Subcutaneous abdominal adipose tissue (tissue), 5 donors: ENCODE results near the gene SCEL.

ENCODE experiments used
- H3K27ac ChIP-seq: one replicate; pipeline ENCODE4 v1.7.0; 2013; ENCODE audit warnings: low read depth, mild to moderate bottlenecking, inconsistent platforms, low read length, moderate library complexity
- H3K27me3 ChIP-seq, 5 donors: one replicate each; pipeline ENCODE4 v1.7.0; 2013; ENCODE audit warnings: low read length in 5 of 5, inconsistent platforms in 1 of 5; ENCODE audit not compliant: control insufficient read depth in 5 of 5, insufficient read depth in 4 of 5
- H3K36me3 ChIP-seq, 5 donors: one replicate each; pipeline ENCODE4 v1.7.0; 2013; ENCODE audit warnings: low read length in 5 of 5; ENCODE audit not compliant: control insufficient read depth in 5 of 5, insufficient read depth in 5 of 5
- H3K4me1 ChIP-seq, 5 donors: one replicate each; pipeline ENCODE4 v1.7.0; 2013; ENCODE audit warnings: low read length in 5 of 5, mild to moderate bottlenecking in 3 of 5, moderate library complexity in 1 of 5; ENCODE audit not compliant: control insufficient read depth in 5 of 5, insufficient read depth in 5 of 5
- H3K4me3 ChIP-seq, 5 donors: one replicate each; pipeline ENCODE4 v1.7.0; 2013; ENCODE audit warnings: low read length in 5 of 5, low read depth in 1 of 5
- H3K9ac ChIP-seq, 5 donors: one replicate each; pipeline ENCODE4 v1.7.0; 2013; ENCODE audit warnings: low read length in 5 of 5, mild to moderate bottlenecking in 4 of 5, moderate library complexity in 3 of 5
- H3K9me3 ChIP-seq, 5 donors: one replicate each; pipeline ENCODE4 v1.7.0; 2013; ENCODE audit warnings: low read length in 5 of 5; ENCODE audit not compliant: control insufficient read depth in 5 of 5
- donor health status: healthy.
- donor health status: healthy.
- donor health status: healthy.
- donor health status: healthy.
- donor health status: healthy.

The SCEL gene

DNA sequence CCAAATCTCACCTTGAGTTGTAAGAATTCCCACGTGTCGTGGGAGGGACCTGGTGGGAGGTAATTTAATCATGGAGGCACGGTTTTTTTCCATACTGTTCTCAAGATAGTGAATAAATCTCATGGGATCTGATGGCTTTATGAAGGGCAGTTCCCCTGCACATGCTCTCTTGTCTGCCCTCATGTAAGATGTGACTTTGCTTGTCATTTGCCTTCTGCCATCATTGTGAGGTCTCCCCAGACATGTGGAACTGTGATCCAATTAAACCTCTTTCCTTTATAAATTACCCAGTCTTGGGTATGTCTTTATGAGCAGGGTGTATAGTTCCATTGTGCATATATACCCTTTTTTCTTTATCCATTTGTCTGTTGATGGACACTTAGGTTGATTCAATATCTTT is 13.1 kb downstream of the SCEL start:
- no peak overlapping the region for H3K27ac ChIP-seq
- H3K4me1 ChIP-seq: peaks cover 0 to 15% (median 13%) of the 10 kb centered on the region in 5 donors
- H3K4me3 ChIP-seq: no peak overlapping the region
- no peak overlapping the region for H3K9ac ChIP-seq
- no peaks in the 10 kb centered on the region for H3K27me3 ChIP-seq
- no peaks in the 10 kb centered on the region for H3K9me3 ChIP-seq
- no peaks in the 10 kb centered on the region for H3K36me3 ChIP-seq

DNA sequence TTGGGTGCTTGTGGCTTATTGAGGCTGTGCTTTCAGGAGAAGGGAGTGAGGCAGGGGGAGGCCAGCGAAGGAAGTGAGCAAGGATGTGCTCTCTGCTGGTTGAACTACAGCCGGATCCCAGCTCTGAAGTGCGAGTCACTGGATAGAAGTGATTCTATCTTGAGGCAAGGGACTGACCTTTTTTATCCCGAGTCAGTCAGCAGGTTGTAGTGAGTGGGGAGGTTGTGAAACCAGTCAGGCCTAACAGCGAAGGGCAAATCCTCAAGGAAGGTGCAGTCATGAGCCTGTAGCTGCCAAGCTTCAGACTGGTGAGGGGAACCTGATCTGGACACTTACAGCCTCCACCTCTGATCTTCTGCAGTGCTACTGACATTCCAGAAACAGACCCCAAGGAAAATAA is 18.6 kb downstream of the SCEL start:
- H3K9me3 ChIP-seq: no peaks in the 10 kb centered on the region
- H3K27me3 ChIP-seq: no peaks in the 10 kb centered on the region
- no peak overlapping the region for H3K4me3 ChIP-seq
- H3K36me3 ChIP-seq: no peaks in the 10 kb centered on the region
- peaks cover 0 to 7% (median 0%) of the 10 kb centered on the region in 5 donors for H3K4me1 ChIP-seq
- no peak overlapping the region for H3K9ac ChIP-seq
- no peak overlapping the region for H3K27ac ChIP-seq

DNA sequence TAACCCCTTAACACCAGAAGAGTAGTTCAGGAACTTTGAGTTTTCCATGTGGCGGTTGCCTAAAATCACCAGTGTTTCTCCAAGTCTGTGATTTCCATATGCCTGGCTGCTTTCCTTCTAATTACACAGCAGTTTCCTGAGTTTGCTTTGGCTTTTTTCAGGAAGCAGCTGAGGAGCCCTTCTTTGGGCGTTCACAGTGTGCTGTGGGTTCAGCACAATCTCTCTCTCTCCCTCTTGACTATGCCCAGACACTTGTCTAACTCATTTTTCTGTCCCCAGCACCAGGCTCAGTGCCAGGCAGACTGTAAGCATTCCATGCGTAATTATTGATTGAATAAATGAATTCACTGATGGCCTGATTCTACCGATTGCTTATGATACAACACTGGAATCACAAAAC is 19.7 kb downstream of the SCEL start:
- H3K9ac ChIP-seq: no peak overlapping the region
- H3K9me3 ChIP-seq: no peaks in the 10 kb centered on the region
- peaks cover 0 to 7% (median 0%) of the 10 kb centered on the region in 5 donors for H3K4me1 ChIP-seq
- H3K27ac ChIP-seq: no peak overlapping the region
- H3K4me3 ChIP-seq: no peak overlapping the region
- H3K27me3 ChIP-seq: no peaks in the 10 kb centered on the region
- H3K36me3 ChIP-seq: no peaks in the 10 kb centered on the region

DNA sequence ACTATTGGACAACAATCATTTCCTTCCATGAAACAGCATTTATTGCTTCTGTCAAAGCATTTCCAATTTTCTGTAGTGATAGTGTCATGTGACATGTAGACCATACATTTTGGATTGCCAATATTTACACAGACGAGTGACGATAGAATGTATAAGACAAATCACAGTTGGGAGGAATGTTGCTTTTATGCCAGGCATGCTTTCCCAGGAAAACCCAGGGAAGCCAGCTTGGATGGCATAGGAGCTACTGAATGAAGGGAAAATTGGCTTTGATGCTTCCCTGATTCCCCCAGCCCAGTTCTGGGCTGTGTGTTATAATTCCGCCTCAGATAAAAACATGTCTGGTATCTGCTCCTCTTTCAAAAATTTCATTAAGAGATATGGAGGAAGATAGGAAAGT is 22.5 kb downstream of the SCEL start:
- Histone ChIP-seq H3K9me3 (no peaks in the 10 kb centered on the region), H3K27ac (no peak overlapping the region), H3K36me3 (no peaks in the 10 kb centered on the region), H3K9ac (no peak overlapping the region), H3K27me3 (no peaks in the 10 kb centered on the region), H3K4me3 (no peak overlapping the region), H3K4me1 (peaks cover 0 to 7% (median 0%) of the 10 kb centered on the region in 5 donors)

DNA sequence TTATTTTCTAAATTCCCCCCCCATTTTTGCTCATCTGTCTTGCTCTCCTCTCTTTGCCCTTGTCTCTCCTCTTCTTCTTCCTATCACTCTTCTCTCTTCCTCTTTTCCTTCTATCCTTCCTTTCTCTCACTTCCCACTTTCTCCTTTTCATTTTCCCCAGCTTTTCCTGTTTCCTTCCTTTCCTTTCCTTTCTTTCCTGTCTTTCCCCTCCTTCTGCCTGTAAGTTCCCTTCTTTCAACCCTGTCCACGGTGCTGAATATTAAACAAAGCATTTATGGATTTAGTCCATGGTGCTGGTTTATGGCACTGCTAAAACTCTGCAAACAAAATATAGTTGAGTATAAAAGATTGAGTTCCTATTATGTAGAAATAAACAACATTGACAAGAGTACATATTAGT is 27.6 kb downstream of the SCEL start:
- Histone ChIP-seq H3K9ac (no peak overlapping the region), H3K4me3 (no peak overlapping the region), H3K4me1 (no peaks in the 10 kb centered on the region), H3K9me3 (no peaks in the 10 kb centered on the region), H3K27ac (no peak overlapping the region), H3K27me3 (no peaks in the 10 kb centered on the region), H3K36me3 (no peaks in the 10 kb centered on the region)

DNA sequence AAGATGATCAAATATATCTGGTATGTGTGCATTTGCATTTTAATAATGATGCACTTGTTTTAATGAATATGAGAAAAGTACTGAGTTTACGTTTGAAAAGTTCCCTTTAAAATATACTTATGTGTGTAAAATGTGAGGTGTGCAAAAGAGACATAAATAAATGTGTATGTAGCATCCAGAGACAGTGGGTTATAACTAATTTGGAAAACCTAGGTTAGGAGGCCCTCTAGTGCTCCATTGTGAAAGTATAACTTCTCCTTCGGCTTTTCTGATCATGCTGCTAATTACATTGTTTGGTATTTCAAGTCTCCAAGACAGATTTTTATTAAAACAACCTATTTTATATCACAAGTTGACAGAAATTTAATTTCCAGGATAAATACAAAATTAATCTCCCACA is 30.1 kb downstream of the SCEL start:
- Histone ChIP-seq H3K4me1 (no peaks in the 10 kb centered on the region), H3K9me3 (no peaks in the 10 kb centered on the region), H3K36me3 (no peaks in the 10 kb centered on the region), H3K27ac (no peak overlapping the region), H3K4me3 (no peak overlapping the region), H3K9ac (no peak overlapping the region), H3K27me3 (no peaks in the 10 kb centered on the region)

- no peaks in the 10 kb centered on the region for H3K36me3 ChIP-seq
- H3K4me1 ChIP-seq: no peaks in the 10 kb centered on the region
- H3K4me3 ChIP-seq: no peak overlapping the region
- no peak overlapping the region for H3K27ac ChIP-seq
- no peak overlapping the region for H3K9ac ChIP-seq
- no peaks in the 10 kb centered on the region for H3K27me3 ChIP-seq
- no peaks in the 10 kb centered on the region for H3K9me3 ChIP-seq
These were observed 36.5 kb downstream of the SCEL start for GRCh38 chr13:77571956-77572355.

- Histone ChIP-seq H3K36me3 (no peaks in the 10 kb centered on the region), H3K9ac (no peak overlapping the region), H3K4me3 (no peak overlapping the region), H3K4me1 (no peaks in the 10 kb centered on the region), H3K9me3 (no peaks in the 10 kb centered on the region), H3K27ac (no peak overlapping the region), H3K27me3 (no peaks in the 10 kb centered on the region)
These were observed 38.6 kb downstream of the SCEL start for GRCh38 chr13:77574096-77574495.

- H3K27ac ChIP-seq: no peak overlapping the region
- peaks cover 0 to 4% (median 3%) of the 10 kb centered on the region in 5 donors for H3K27me3 ChIP-seq
- no peaks in the 10 kb centered on the region for H3K9me3 ChIP-seq
- no peak overlapping the region for H3K4me3 ChIP-seq
- H3K36me3 ChIP-seq: no peaks in the 10 kb centered on the region
- H3K4me1 ChIP-seq: no peaks in the 10 kb centered on the region
- H3K9ac ChIP-seq: no peak overlapping the region
These were observed 44.5 kb downstream of the SCEL start for GRCh38 chr13:77579959-77580358.

GRCh38 chr13:77580748-77581147 is 45.2 kb downstream of the SCEL start:
- no peaks in the 10 kb centered on the region for H3K36me3 ChIP-seq
- no peaks in the 10 kb centered on the region for H3K9me3 ChIP-seq
- no peak overlapping the region for H3K27ac ChIP-seq
- H3K9ac ChIP-seq: no peak overlapping the region
- peaks cover 0 to 4% (median 3%) of the 10 kb centered on the region in 5 donors for H3K27me3 ChIP-seq
- H3K4me1 ChIP-seq: no peaks in the 10 kb centered on the region
- H3K4me3 ChIP-seq: no peak overlapping the region

DNA sequence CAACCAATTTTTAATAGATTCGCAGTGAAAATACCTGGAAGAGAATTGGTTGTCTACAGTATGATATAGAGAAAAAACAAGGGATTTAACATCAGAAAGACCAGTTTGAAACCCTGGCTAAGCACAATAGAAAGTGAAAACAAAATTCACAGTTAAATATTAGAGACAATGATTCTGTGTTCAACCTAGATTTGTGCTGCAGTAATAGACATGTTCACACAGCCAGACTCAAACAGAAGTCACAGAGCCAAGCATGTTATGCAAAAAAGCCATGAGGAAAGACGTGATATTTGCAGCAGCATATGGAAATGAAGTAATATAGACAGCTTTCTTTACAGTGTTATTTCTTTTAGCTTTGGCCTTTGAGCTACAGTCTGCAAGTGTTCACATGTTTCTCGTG is 48.1 kb downstream of the SCEL start:
- no peak overlapping the region for H3K9ac ChIP-seq
- no peak overlapping the region for H3K4me3 ChIP-seq
- H3K27me3 ChIP-seq: peaks cover 0 to 4% (median 3%) of the 10 kb centered on the region in 5 donors
- no peaks in the 10 kb centered on the region for H3K4me1 ChIP-seq
- H3K9me3 ChIP-seq: no peaks in the 10 kb centered on the region
- H3K36me3 ChIP-seq: no peaks in the 10 kb centered on the region
- H3K27ac ChIP-seq: no peak overlapping the region
